ENCODE results near the gene RPS27A.
"Not testable (repeated sequence)": the region's sequence is repeated elsewhere in the genome, so short reads cannot be mapped to it uniquely, and the experiment has no call there.

The RPS27A gene

GRCh38 chr2:55232084-55232862 is at the start of gene RPS27A, which contains the start of gene CLHC1:
TSS of gene RPS27A (plus strand) at chr2:55232688. CDS start at chr2:55232825, 137 bp downstream.
TSS of gene CLHC1 (minus strand) at chr2:55232293. CDS start at chr2:55222411, 9,882 bp downstream.
- DNase-seq = peak; percentile 99

GRCh38 chr2:55186837-55187236 is 45.7 kb upstream of the RPS27A start:
- not testable (repeated sequence) for DNase-seq

GRCh38 chr2:55191888-55192287 is 40.6 kb upstream of the RPS27A start:
- not testable (repeated sequence) for DNase-seq

- DNase-seq = no peak
Measured at GRCh38 chr2:55196526-55196925, 36.0 kb upstream of the RPS27A start.

- no peak for DNase-seq
Measured at GRCh38 chr2:55200416-55200815, 32.1 kb upstream of the RPS27A start.

- DNase-seq = no peak
Measured at GRCh38 chr2:55204536-55204935, 28.0 kb upstream of the RPS27A start.

- no peak for DNase-seq
Measured at GRCh38 chr2:55204950-55205349, 27.5 kb upstream of the RPS27A start.

GRCh38 chr2:55213822-55214221 is 18.7 kb upstream of the RPS27A start:
- no peak for DNase-seq

GRCh38 chr2:55223958-55224760 is 8.3 kb upstream of the RPS27A start:
- no peak for DNase-seq

GRCh38 chr2:55224761-55225261 is 7.7 kb upstream of the RPS27A start:
- no peak for DNase-seq

- no peak for DNase-seq
Measured at GRCh38 chr2:55225481-55226020, 6.9 kb upstream of the RPS27A start.

- not testable (repeated sequence) for DNase-seq
Measured at GRCh38 chr2:55227437-55228225, 4.9 kb upstream of the RPS27A start.

GRCh38 chr2:55228226-55228563 is 4.3 kb upstream of the RPS27A start:
- no peak for DNase-seq

- DNase-seq = no peak
Measured at GRCh38 chr2:55229221-55229620, 3.3 kb upstream of the RPS27A start.

GRCh38 chr2:55230551-55230950 is 1.9 kb upstream of the RPS27A start:
- DNase-seq = no peak

GRCh38 chr2:55231546-55232083 is 873 bp upstream of the RPS27A start:
- no peak for DNase-seq

- DNase-seq = no peak
Measured at GRCh38 chr2:55232863-55233657, 572 bp downstream of the RPS27A start.

GRCh38 chr2:55233658-55233940 is 1.1 kb downstream of the RPS27A start:
- DNase-seq = no peak

- no peak for DNase-seq
Measured at GRCh38 chr2:55235724-55236538, 3.4 kb downstream of the RPS27A start.

GRCh38 chr2:55236992-55237543 is 4.6 kb downstream of the RPS27A start:
- DNase-seq = no peak
